Liver (tissue), 3 donors: ENCODE results near the gene NUDT21.

ENCODE experiments used
- ATF3 ChIP-seq: IDR thresholded peaks from 2 replicates; pipeline ENCODE4 v1.6.1; 2016; ENCODE audit warnings: antibody characterized with exemption
- CTCF ChIP-seq: fragments of 150-350 bp; IDR thresholded peaks from 2 replicates; pipeline ENCODE4 v1.5.1; 2017; ENCODE audit warnings: improper control_type of control experiment, low read depth, low read length; ENCODE audit not compliant: missing input control
- FOXA1 ChIP-seq: IDR thresholded peaks from 2 replicates; pipeline ENCODE4 v1.6.1; 2016; ENCODE audit warnings: antibody characterized with exemption
- JUND ChIP-seq, 2 donors: IDR thresholded peaks; 2 replicates each; pipeline ENCODE4 v1.6.1; 2016; ENCODE audit warnings: antibody characterized with exemption in 2 of 2
- MAX ChIP-seq: IDR thresholded peaks from 2 replicates; pipeline ENCODE4 v1.6.1; 2016; ENCODE audit warnings: antibody characterized with exemption
- REST ChIP-seq: IDR thresholded peaks from 2 replicates; pipeline ENCODE4 v1.6.1; 2016; ENCODE audit warnings: antibody characterized with exemption, mild to moderate bottlenecking
- RXRA ChIP-seq, 2 donors: IDR thresholded peaks; 2 replicates each; pipeline ENCODE4 v1.6.1; 2017 to 2018; ENCODE audit warnings: antibody characterized with exemption in 2 of 2, mild to moderate bottlenecking in 1 of 2
- SP1 ChIP-seq: IDR thresholded peaks from 2 replicates; pipeline ENCODE4 v1.6.1; 2018; ENCODE audit warnings: antibody characterized with exemption, mild to moderate bottlenecking
- YY1 ChIP-seq: IDR thresholded peaks from 2 replicates; pipeline ENCODE4 v1.6.1; 2016; ENCODE audit warnings: antibody characterized with exemption, mild to moderate bottlenecking
- ZBTB33 ChIP-seq: IDR thresholded peaks from 2 replicates; pipeline ENCODE4 v1.6.1; 2016; ENCODE audit warnings: antibody characterized with exemption
- donor health status: healthy.
- donor health status: healthy.

DNA sequence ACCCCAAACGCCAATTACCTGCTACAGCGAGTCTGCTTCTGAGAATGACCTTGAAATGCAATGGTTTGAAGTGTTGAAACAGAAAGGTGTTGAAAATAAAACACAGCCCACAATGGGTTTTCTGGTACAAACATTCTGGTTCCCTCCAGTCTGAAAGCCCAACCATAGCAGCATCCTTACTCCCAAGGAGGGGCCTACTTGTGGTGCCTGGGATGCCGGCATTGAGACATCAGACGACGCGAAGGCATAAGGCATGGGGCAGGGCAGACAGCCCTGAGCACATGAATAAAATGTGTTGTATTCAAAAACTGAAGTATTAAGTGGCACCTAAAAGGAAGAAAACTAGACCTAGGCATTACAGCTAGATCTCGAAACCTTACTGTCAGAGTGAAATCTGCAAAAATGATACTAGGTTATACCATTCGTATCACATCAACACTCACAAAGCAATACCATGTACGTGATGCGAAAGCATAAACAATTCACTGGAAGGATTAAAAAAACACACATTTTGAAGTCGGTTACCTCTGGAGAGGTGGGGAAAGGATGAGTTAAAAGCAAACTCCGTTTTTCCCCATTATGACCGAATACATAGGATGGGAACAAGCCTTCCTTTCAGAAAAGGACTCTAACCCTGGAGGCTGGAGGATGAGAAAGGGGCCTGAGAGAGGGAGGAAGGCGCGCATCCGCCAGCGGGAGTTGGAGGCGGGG, 702 bp downstream of the NUDT21 start:
- no peak for TF ChIP-seq RXRA (IDR thresholded peaks at IDR 0.05)
- TF ChIP-seq REST, result no peak
- TF ChIP-seq YY1, result no peak
- TF ChIP-seq CTCF, result no peak
- TF ChIP-seq ATF3, result no peak
- no peak for TF ChIP-seq ZBTB33
- no peak for TF ChIP-seq SP1
- no peak for TF ChIP-seq FOXA1
- TF ChIP-seq MAX, result no peak
- TF ChIP-seq JUND (IDR thresholded peaks at IDR 0.05), result no peak
